ENCODE measurements around the gene ARID1A. TPM values are rescaled to one million over a fixed set of nuclear protein-coding genes. Genes with fewer than 3 reads are reported as not detected.

The ARID1A gene
- total RNA-seq, 1 experiment from 2014 or later = 56.9 TPM

GRCh38 chr1:26774462-26774861, 78.6 kb downstream of the ARID1A start:
- H3K4me3 Mint-ChIP-seq (ENCODE audit: unreplicated experiment) = no peak overlapping the region
- no peaks in the 10 kb centered on the region for H3K9me3 Mint-ChIP-seq (ENCODE audit: unreplicated experiment)
- BruUV-seq (replicated peaks) = TSS peak; percentile 33
- peaks cover 96% of the 10 kb centered on the region for H3K36me3 Mint-ChIP-seq (ENCODE audit: insufficient read depth, unreplicated experiment)
- peak overlapping the region; percentile 64 for H3K27ac Mint-ChIP-seq (ENCODE audit: low read depth, unreplicated experiment)
- TF ChIP-seq CTCF (IDR thresholded peaks at IDR 0.05; ENCODE audit: unreplicated experiment) = no peak
- peaks cover 20% of the 10 kb centered on the region for H3K4me1 Mint-ChIP-seq (ENCODE audit: insufficient read depth, unreplicated experiment)
- intact Hi-C loops (cut with micrococcal nuclease) = loop anchor here (5.0 kb wide), 1 partner anchor 52 kb away; no protein-coding TSS in a partner anchor
- no peaks in the 10 kb centered on the region for H3K27me3 Mint-ChIP-seq (ENCODE audit: insufficient read depth, unreplicated experiment)
- no peak for DNase-seq (ENCODE audit: unreplicated experiment)
- ChIA-PET CTCF (no interaction called here), POLR2A (no interaction called here)

DNA sequence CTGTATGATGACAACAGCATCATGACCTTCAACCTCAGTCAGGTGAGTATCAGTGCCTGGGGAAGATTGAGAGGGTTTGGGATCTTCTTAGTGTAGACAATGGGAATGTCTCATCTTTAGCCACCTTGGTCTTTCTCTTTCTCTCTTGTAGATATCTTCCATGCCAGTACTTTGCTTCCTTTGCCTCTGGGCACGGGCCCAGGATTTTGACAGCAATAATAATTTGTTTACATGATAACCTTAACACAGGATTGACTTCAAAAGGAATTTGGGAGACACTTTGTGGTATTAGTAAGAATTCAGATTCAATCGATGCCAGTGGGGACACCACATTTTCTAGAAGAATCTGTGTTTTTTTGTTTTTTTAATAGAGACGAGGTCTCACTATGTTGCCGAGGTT, 79.9 kb downstream of the ARID1A start:
- POLR2A ChIA-PET = interaction anchor here (1.3 kb wide), 1 partner anchor 12 kb away, joined by 4 read pairs; the partner anchor contains the start of gene PIGV
- peaks cover 19% of the 10 kb centered on the region for H3K4me1 Mint-ChIP-seq (ENCODE audit: insufficient read depth, unreplicated experiment)
- intact Hi-C loops (cut with micrococcal nuclease) = no loop called here
- H3K27me3 Mint-ChIP-seq (ENCODE audit: insufficient read depth, unreplicated experiment) = no peaks in the 10 kb centered on the region
- H3K27ac Mint-ChIP-seq (ENCODE audit: low read depth, unreplicated experiment) = no peak overlapping the region
- no peak for DNase-seq (ENCODE audit: unreplicated experiment)
- BruUV-seq (replicated peaks) = no TSS peak
- TF ChIP-seq CTCF (IDR thresholded peaks at IDR 0.05; ENCODE audit: unreplicated experiment) = no peak
- peaks cover 96% of the 10 kb centered on the region for H3K36me3 Mint-ChIP-seq (ENCODE audit: insufficient read depth, unreplicated experiment)
- CTCF ChIA-PET = no interaction called here
- no peaks in the 10 kb centered on the region for H3K9me3 Mint-ChIP-seq (ENCODE audit: unreplicated experiment)
- H3K4me3 Mint-ChIP-seq (ENCODE audit: unreplicated experiment) = no peak overlapping the region

DNA sequence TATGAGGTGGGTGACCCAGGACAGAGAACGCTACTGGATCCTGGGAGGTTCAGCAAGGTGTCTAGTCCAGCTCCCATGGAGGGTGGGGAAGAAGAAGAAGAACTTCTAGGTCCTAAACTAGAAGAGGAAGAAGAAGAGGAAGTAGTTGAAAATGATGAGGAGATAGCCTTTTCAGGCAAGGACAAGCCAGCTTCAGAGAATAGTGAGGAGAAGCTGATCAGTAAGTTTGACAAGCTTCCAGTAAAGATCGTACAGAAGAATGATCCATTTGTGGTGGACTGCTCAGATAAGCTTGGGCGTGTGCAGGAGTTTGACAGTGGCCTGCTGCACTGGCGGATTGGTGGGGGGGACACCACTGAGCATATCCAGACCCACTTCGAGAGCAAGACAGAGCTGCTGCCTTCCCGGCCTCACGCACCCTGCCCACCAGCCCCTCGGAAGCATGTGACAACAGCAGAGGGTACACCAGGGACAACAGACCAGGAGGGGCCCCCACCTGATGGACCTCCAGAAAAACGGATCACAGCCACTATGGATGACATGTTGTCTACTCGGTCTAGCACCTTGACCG, 83.4 kb downstream of the ARID1A start:
- no peak for DNase-seq (ENCODE audit: unreplicated experiment)
- peaks cover 14% of the 10 kb centered on the region for H3K4me1 Mint-ChIP-seq (ENCODE audit: insufficient read depth, unreplicated experiment)
- ChIA-PET CTCF (interaction anchor here (0.7 to 2.3 kb wide), 2 partner anchors 9 to 12 kb away, joined by 3 to 6 read pairs; partner anchors contain the start of gene PIGV), POLR2A (interaction anchor here (1.0 to 1.3 kb wide), 4 partner anchors 10 to 87 kb away, joined by 3 read pairs; no protein-coding TSS in a partner anchor)
- no peaks in the 10 kb centered on the region for H3K27me3 Mint-ChIP-seq (ENCODE audit: insufficient read depth, unreplicated experiment)
- no TSS peak for BruUV-seq (replicated peaks)
- H3K9me3 Mint-ChIP-seq (ENCODE audit: unreplicated experiment) = no peaks in the 10 kb centered on the region
- intact Hi-C loops (cut with micrococcal nuclease) = no loop called here
- H3K27ac Mint-ChIP-seq (ENCODE audit: low read depth, unreplicated experiment) = peak overlapping the region; percentile 55
- TF ChIP-seq CTCF (IDR thresholded peaks at IDR 0.05; ENCODE audit: unreplicated experiment) = no peak
- H3K36me3 Mint-ChIP-seq (ENCODE audit: insufficient read depth, unreplicated experiment) = peaks cover 85% of the 10 kb centered on the region
- H3K4me3 Mint-ChIP-seq (ENCODE audit: unreplicated experiment) = no peak overlapping the region

DNA sequence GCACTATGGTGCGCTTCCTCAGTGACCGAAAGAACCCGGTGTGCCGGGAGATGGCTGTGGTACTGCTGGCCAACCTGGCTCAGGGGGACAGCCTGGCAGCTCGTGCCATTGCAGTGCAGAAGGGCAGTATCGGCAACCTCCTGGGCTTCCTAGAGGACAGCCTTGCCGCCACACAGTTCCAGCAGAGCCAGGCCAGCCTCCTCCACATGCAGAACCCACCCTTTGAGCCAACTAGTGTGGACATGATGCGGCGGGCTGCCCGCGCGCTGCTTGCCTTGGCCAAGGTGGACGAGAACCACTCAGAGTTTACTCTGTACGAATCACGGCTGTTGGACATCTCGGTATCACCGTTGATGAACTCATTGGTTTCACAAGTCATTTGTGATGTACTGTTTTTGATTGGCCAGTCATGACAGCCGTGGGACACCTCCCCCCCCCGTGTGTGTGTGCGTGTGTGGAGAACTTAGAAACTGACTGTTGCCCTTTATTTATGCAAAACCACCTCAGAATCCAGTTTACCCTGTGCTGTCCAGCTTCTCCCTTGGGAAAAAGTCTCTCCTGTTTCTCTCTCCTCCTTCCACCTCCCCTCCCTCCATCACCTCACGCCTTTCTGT, 84.6 kb downstream of the ARID1A start:
- DNase-seq (ENCODE audit: unreplicated experiment) = no peak
- TF ChIP-seq CTCF (IDR thresholded peaks at IDR 0.05; ENCODE audit: unreplicated experiment) = no peak
- ChIA-PET POLR2A (interaction anchor here (1.1 to 1.2 kb wide), 2 partner anchors 8 to 87 kb away, joined by 3 to 6 read pairs; no protein-coding TSS in a partner anchor), CTCF (interaction anchor here (0.7 to 2.3 kb wide), 4 partner anchors 8 to 242 kb away, joined by 3 to 11 read pairs (median 6); partner anchors contain the start of gene PIGV)
- H3K4me3 Mint-ChIP-seq (ENCODE audit: unreplicated experiment) = no peak overlapping the region
- intact Hi-C loops (cut with micrococcal nuclease) = no loop called here
- no TSS peak for BruUV-seq (replicated peaks)
- H3K4me1 Mint-ChIP-seq (ENCODE audit: insufficient read depth, unreplicated experiment) = peaks cover 22% of the 10 kb centered on the region
- peaks cover 73% of the 10 kb centered on the region for H3K36me3 Mint-ChIP-seq (ENCODE audit: insufficient read depth, unreplicated experiment)
- H3K27ac Mint-ChIP-seq (ENCODE audit: low read depth, unreplicated experiment) = no peak overlapping the region
- no peaks in the 10 kb centered on the region for H3K27me3 Mint-ChIP-seq (ENCODE audit: insufficient read depth, unreplicated experiment)
- H3K9me3 Mint-ChIP-seq (ENCODE audit: unreplicated experiment) = no peaks in the 10 kb centered on the region
